DND-41 (cell line): Measurements from ENCODE around the gene ENAM.
A peak's percentile ranks its signal among the peaks of the same experiment; 100 is the strongest.
"Not testable (repeated sequence)": the region's sequence is repeated elsewhere in the genome, so short reads cannot be mapped to it uniquely, and the experiment has no call there.

Experiments used
- ATAC-seq: fragments of 200-7000 bp; cut with Tn5 transposase; 3 replicates; pipeline ENCODE4 v1.9.1; 2021; ENCODE audit warnings: low read depth; ENCODE audit not compliant: insufficient read depth
- DNase-seq: peaks from one replicate; pipeline ENCODE4 v3.0.0-alpha.2; 2020
- H2AFZ ChIP-seq: 2 replicates; pipeline ENCODE4 v1.6.0; 2012; ENCODE audit warnings: low read depth, low read length
- H3K27ac ChIP-seq: 2 replicates; pipeline ENCODE4 v1.5.1; 2012; ENCODE audit warnings: low read length, inconsistent platforms
- H3K27me3 ChIP-seq: fragments of 200-600 bp; sonication (generic); 2 replicates; pipeline ENCODE4 v1.6.0; 2012; ENCODE audit warnings: low read length, mild to moderate bottlenecking, inconsistent platforms; ENCODE audit not compliant: insufficient read depth, poor library complexity
- H3K36me3 ChIP-seq: 2 replicates; pipeline ENCODE4 v1.5.1; 2012; ENCODE audit warnings: low read length, inconsistent platforms; ENCODE audit not compliant: insufficient read depth
- H3K4me1 ChIP-seq: 2 replicates; pipeline ENCODE4 v1.5.1; 2012; ENCODE audit warnings: mild to moderate bottlenecking, low read length; ENCODE audit not compliant: insufficient read depth
- H3K4me2 ChIP-seq: 2 replicates; pipeline ENCODE4 v1.6.0; 2012; ENCODE audit warnings: mild to moderate bottlenecking, moderate library complexity, low read length, inconsistent platforms; ENCODE audit not compliant: insufficient read depth
- H3K4me3 ChIP-seq, 2 experiments: fragments of 200-600 bp in 1 of 2; shearing (Covaris generic) in 1 of 2; 2 replicates each; pipeline ENCODE4 v1.5.1; 2012 to 2016; ENCODE audit warnings: inconsistent platforms in 2 of 2, low read length in 2 of 2, mild to moderate bottlenecking in 2 of 2, low read depth in 1 of 2, moderate library complexity in 1 of 2
- H3K79me2 ChIP-seq: 2 replicates; pipeline ENCODE4 v1.6.0; 2012; ENCODE audit warnings: low read length, inconsistent platforms; ENCODE audit not compliant: insufficient read depth
- H3K9ac ChIP-seq: 2 replicates; pipeline ENCODE4 v1.6.0; 2012; ENCODE audit warnings: low read depth, mild to moderate bottlenecking, inconsistent platforms, low read length, moderate library complexity
- H3K9me3 ChIP-seq: 2 replicates; pipeline ENCODE4 v1.5.1; 2012; ENCODE audit warnings: low read length, moderate library complexity, mild to moderate bottlenecking, inconsistent platforms; ENCODE audit not compliant: insufficient read depth, severe bottlenecking
- H4K20me1 ChIP-seq: 2 replicates; pipeline ENCODE4 v1.6.0; 2012; ENCODE audit warnings: low read length; ENCODE audit not compliant: insufficient read depth
- CTCF ChIP-seq: IDR thresholded peaks from 2 replicates; pipeline ENCODE4 v1.5.1; 2012; ENCODE audit warnings: borderline replicate concordance, low read length, moderate library complexity, mild to moderate bottlenecking; ENCODE audit not compliant: poor library complexity, severe bottlenecking; ENCODE audit errors: extremely low read depth
- EZH2 ChIP-seq: IDR thresholded peaks from 3 replicates; pipeline ENCODE4 v1.6.1; 2012; ENCODE audit warnings: borderline replicate concordance, low read depth, mild to moderate bottlenecking, moderate library complexity, low read length, inconsistent platforms; ENCODE audit not compliant: severe bottlenecking

Gene ENAM

GRCh38 chr4:70680934-70681333 lies 52.4 kb downstream of the ENAM start:
- TF ChIP-seq EZH2, result no peak
- no peak for TF ChIP-seq CTCF
- no peaks in the 10 kb centered on the region for H3K27me3 ChIP-seq
- ATAC-seq (no peak), DNase-seq (no peak)
- H3K9me3 ChIP-seq, result no peaks in the 10 kb centered on the region
- H3K4me2 ChIP-seq, result peak overlapping the region; percentile 62; the same call in 1 of the 2 replicates
- H3K9ac ChIP-seq, result peak overlapping the region; percentile 58
- peaks cover 5% of the 10 kb centered on the region; the same call in 1 of the 2 replicates for H3K36me3 ChIP-seq
- H3K4me1 ChIP-seq, result peaks cover 78% of the 10 kb centered on the region
- H4K20me1 ChIP-seq, result no peaks in the 10 kb centered on the region
- peaks cover 15% of the 10 kb centered on the region for H3K79me2 ChIP-seq
- H3K27ac ChIP-seq, result peak overlapping the region; percentile 97
- H3K4me3 ChIP-seq, result 0 out of 4 replicates have a peak overlapping the region, but pooled peaks of 1 of the 2 experiments have one; percentile 14
- H2AFZ ChIP-seq, result no peak overlapping the region

DNA sequence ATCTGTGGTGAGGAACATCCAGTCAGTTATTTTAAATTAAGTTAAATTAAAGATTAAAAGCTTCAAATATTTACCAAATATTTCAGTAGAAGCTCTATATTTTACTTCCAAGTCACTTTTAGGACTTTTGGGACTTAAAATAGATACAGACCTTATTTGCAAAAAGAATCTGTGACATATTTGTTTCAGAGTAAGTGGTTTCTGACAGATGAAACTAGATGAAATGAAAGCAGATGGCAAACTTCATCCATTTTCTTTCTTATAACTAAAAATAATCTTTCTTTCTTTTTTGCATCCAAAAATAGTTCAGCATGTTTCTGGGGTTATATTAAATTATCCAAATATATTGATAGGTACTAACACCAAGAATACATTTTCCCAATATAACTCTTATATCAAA lies 53.2 kb downstream of the ENAM start:
- Histone ChIP-seq H2AFZ (no peak overlapping the region), H3K4me1 (peaks cover 78% of the 10 kb centered on the region), H3K4me3 (no peak overlapping the region), H3K9ac (0 out of 2 replicates have a peak overlapping the region, but pooled peaks have one; percentile 58), H4K20me1 (no peaks in the 10 kb centered on the region), H3K27me3 (no peaks in the 10 kb centered on the region), H3K79me2 (peaks cover 21% of the 10 kb centered on the region), H3K9me3 (no peaks in the 10 kb centered on the region), H3K4me2 (no peak overlapping the region), H3K36me3 (peaks cover 5% of the 10 kb centered on the region; the same call in 1 of the 2 replicates), H3K27ac (peak overlapping the region; percentile 97; the same call in 1 of the 2 replicates)
- no peak for ATAC-seq
- DNase-seq, result no peak
- TF ChIP-seq EZH2 (no peak), CTCF (no peak)

DNA sequence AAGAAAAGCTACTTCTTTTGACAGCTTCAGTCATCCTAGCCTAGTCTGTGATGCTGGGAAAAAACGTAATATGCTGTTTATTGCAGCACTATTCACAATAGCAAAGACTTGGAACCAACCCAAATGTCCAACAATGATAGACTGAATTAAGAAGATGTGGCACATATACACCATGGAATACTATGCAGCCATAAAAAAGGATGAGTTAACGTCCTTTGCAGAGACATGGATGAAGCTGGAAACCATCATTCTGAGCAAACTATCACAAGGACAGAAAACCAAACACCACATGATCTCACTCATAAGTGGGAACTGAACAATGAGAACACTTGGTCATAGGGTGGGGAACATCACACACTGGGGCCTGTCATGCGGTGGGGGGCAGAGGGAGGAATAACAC lies 53.6 kb downstream of the ENAM start:
- not testable (repeated sequence) for H2AFZ ChIP-seq
- H3K27ac ChIP-seq, result peak overlapping the region; percentile 97; the same call in 1 of the 2 replicates

DNA sequence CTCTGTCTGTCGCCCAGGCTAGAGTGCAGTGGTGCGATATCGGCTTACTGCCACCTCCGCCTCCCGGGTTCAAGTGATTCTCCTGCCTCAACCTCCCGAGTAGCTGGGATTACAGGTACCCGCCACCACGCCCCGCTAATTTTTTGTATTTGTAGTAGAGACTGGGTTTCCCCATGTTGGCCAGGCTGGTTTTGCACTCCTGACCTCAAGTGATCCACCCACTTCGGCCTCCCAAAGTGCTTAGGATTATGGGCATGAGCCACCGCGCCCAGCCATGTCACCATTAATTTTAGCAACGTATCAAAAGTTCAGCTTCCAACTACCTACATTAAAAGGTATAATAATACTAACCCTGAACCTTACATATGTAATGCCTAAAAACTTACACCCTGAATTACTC lies 58.8 kb downstream of the ENAM start:
- DNase-seq (peak; percentile 29), ATAC-seq (no peak)
- Histone ChIP-seq H3K4me1 (peaks cover 69% of the 10 kb centered on the region), H3K79me2 (peaks cover 62% of the 10 kb centered on the region), H2AFZ (peak overlapping the region; percentile 71), H3K9me3 (no peaks in the 10 kb centered on the region), H3K27ac (peak overlapping the region; percentile 98), H3K4me2 (peak overlapping the region; percentile 90), H4K20me1 (peaks cover 32% of the 10 kb centered on the region), H3K4me3 (peak overlapping the region; percentile 49 to 71; a peak in 3 of 4 replicates), H3K27me3 (no peaks in the 10 kb centered on the region), H3K9ac (peak overlapping the region; percentile 95), H3K36me3 (peaks cover 36% of the 10 kb centered on the region)
- no peak for TF ChIP-seq EZH2

More for the DNA sequence above, 53.6 kb downstream of the ENAM start:
- H3K9ac ChIP-seq, H3K36me3 ChIP-seq, DNase-seq, H3K9me3 ChIP-seq, H4K20me1 ChIP-seq, ATAC-seq, H3K4me3 ChIP-seq, H3K27me3 ChIP-seq, H3K4me2 ChIP-seq: not testable (repeated sequence)
- Histone ChIP-seq H3K79me2 (peaks cover 25% of the 10 kb centered on the region), H3K4me1 (peaks cover 78% of the 10 kb centered on the region)
